ENCODE results near the gene GGCT.
"Not testable (repeated sequence)": the region's sequence is repeated elsewhere in the genome, so short reads cannot be mapped to it uniquely, and the experiment has no call there.

Gene GGCT

GRCh38 chr7:30511973-30512662 lies 7.5 kb upstream of the GGCT start:
- no peaks in the 10 kb centered on the region for H3K36me3 ChIP-seq (ENCODE audit: insufficient read depth, low read length)
- H3K9me3 ChIP-seq (ENCODE audit: low read length) = no peaks in the 10 kb centered on the region
- no peak overlapping the region for H3K4me3 ChIP-seq (ENCODE audit: low read length)
- H2AFZ ChIP-seq (ENCODE audit: low read depth, low read length) = no peak overlapping the region
- no peaks in the 10 kb centered on the region for H3K27me3 ChIP-seq (ENCODE audit: insufficient read depth, low read length)
- peaks cover 2% of the 10 kb centered on the region for H3K4me1 ChIP-seq (ENCODE audit: insufficient read depth, low read length)

- Histone ChIP-seq H3K9me3 (ENCODE audit: low read length) (no peaks in the 10 kb centered on the region), H3K36me3 (ENCODE audit: insufficient read depth, low read length) (no peaks in the 10 kb centered on the region), H3K27me3 (ENCODE audit: insufficient read depth, low read length) (no peaks in the 10 kb centered on the region), H3K4me1 (ENCODE audit: insufficient read depth, low read length) (peaks cover 2% of the 10 kb centered on the region), H3K4me3 (ENCODE audit: low read length) (no peak overlapping the region), H2AFZ (ENCODE audit: low read depth, low read length) (no peak overlapping the region)
Measured at GRCh38 chr7:30511494-30511893, 6.9 kb upstream of the GGCT start.

- peaks cover 2% of the 10 kb centered on the region for H3K4me1 ChIP-seq (ENCODE audit: insufficient read depth, low read length)
- no peaks in the 10 kb centered on the region for H3K9me3 ChIP-seq (ENCODE audit: low read length)
- H3K4me3 ChIP-seq (ENCODE audit: low read length) = no peak overlapping the region
- no peaks in the 10 kb centered on the region for H3K27me3 ChIP-seq (ENCODE audit: insufficient read depth, low read length)
- no peaks in the 10 kb centered on the region for H3K36me3 ChIP-seq (ENCODE audit: insufficient read depth, low read length)
- no peak overlapping the region for H2AFZ ChIP-seq (ENCODE audit: low read depth, low read length)
Measured at GRCh38 chr7:30510124-30511075, 5.8 kb upstream of the GGCT start.

GRCh38 chr7:30509171-30509857 lies 4.7 kb upstream of the GGCT start:
- not testable (repeated sequence) for H3K4me3 ChIP-seq (ENCODE audit: low read length); H2AFZ ChIP-seq (ENCODE audit: low read depth, low read length); H3K27me3 ChIP-seq (ENCODE audit: insufficient read depth, low read length)

GRCh38 chr7:30507346-30507900 lies 2.8 kb upstream of the GGCT start:
- H3K4me1 ChIP-seq (ENCODE audit: insufficient read depth, low read length) = peaks cover 13% of the 10 kb centered on the region
- H3K9me3 ChIP-seq (ENCODE audit: low read length); H2AFZ ChIP-seq (ENCODE audit: low read depth, low read length); H3K4me3 ChIP-seq (ENCODE audit: low read length); H3K27me3 ChIP-seq (ENCODE audit: insufficient read depth, low read length); H3K36me3 ChIP-seq (ENCODE audit: insufficient read depth, low read length): not testable (repeated sequence)

More at GRCh38 chr7:30509171-30509857, 4.7 kb upstream of the GGCT start:
- not testable (repeated sequence) for H3K9me3 ChIP-seq (ENCODE audit: low read length); H3K4me1 ChIP-seq (ENCODE audit: insufficient read depth, low read length); H3K36me3 ChIP-seq (ENCODE audit: insufficient read depth, low read length)

GRCh38 chr7:30505174-30505697 lies 607 bp upstream of the GGCT start:
- Histone ChIP-seq H3K4me3 (ENCODE audit: low read length) (peak overlapping the region; percentile 77), H3K27me3 (ENCODE audit: insufficient read depth, low read length) (no peaks in the 10 kb centered on the region), H3K36me3 (ENCODE audit: insufficient read depth, low read length) (no peaks in the 10 kb centered on the region), H3K9me3 (ENCODE audit: low read length) (no peaks in the 10 kb centered on the region), H2AFZ (ENCODE audit: low read depth, low read length) (peak overlapping the region; percentile 22), H3K4me1 (ENCODE audit: insufficient read depth, low read length) (peaks cover 11% of the 10 kb centered on the region)

GRCh38 chr7:30503274-30504212 lies 1.1 kb downstream of the GGCT start:
- Histone ChIP-seq H2AFZ (ENCODE audit: low read depth, low read length) (peak overlapping the region; percentile 90), H3K36me3 (ENCODE audit: insufficient read depth, low read length) (peaks cover 7% of the 10 kb centered on the region), H3K9me3 (ENCODE audit: low read length) (no peaks in the 10 kb centered on the region), H3K27me3 (ENCODE audit: insufficient read depth, low read length) (no peaks in the 10 kb centered on the region), H3K4me1 (ENCODE audit: insufficient read depth, low read length) (peaks cover 11% of the 10 kb centered on the region), H3K4me3 (ENCODE audit: low read length) (peak overlapping the region; percentile 77)

- H3K36me3 ChIP-seq (ENCODE audit: insufficient read depth, low read length) = peaks cover 8% of the 10 kb centered on the region
- no peak overlapping the region for H2AFZ ChIP-seq (ENCODE audit: low read depth, low read length)
- no peaks in the 10 kb centered on the region for H3K27me3 ChIP-seq (ENCODE audit: insufficient read depth, low read length)
- peaks cover 11% of the 10 kb centered on the region for H3K4me1 ChIP-seq (ENCODE audit: insufficient read depth, low read length)
- no peak overlapping the region for H3K4me3 ChIP-seq (ENCODE audit: low read length)
- peaks cover under 1% of the 10 kb centered on the region for H3K9me3 ChIP-seq (ENCODE audit: low read length)
Measured at GRCh38 chr7:30502470-30503251, 2.0 kb downstream of the GGCT start.

- H3K9me3 ChIP-seq (ENCODE audit: low read length) = peaks cover 3% of the 10 kb centered on the region
- H3K4me3 ChIP-seq (ENCODE audit: low read length) = no peak overlapping the region
- no peak overlapping the region for H2AFZ ChIP-seq (ENCODE audit: low read depth, low read length)
- H3K27me3 ChIP-seq (ENCODE audit: insufficient read depth, low read length) = no peaks in the 10 kb centered on the region
- H3K4me1 ChIP-seq (ENCODE audit: insufficient read depth, low read length) = peaks cover 11% of the 10 kb centered on the region
- peaks cover 21% of the 10 kb centered on the region for H3K36me3 ChIP-seq (ENCODE audit: insufficient read depth, low read length)
Measured at GRCh38 chr7:30501264-30501663, 3.4 kb downstream of the GGCT start.

GRCh38 chr7:30493228-30493627 lies 11.4 kb downstream of the GGCT start:
- no peak overlapping the region for H3K4me3 ChIP-seq (ENCODE audit: low read length)
- peaks cover 6% of the 10 kb centered on the region for H3K9me3 ChIP-seq (ENCODE audit: low read length)
- peaks cover 15% of the 10 kb centered on the region for H3K36me3 ChIP-seq (ENCODE audit: insufficient read depth, low read length)
- H3K27me3 ChIP-seq (ENCODE audit: insufficient read depth, low read length) = no peaks in the 10 kb centered on the region
- no peaks in the 10 kb centered on the region for H3K4me1 ChIP-seq (ENCODE audit: insufficient read depth, low read length)
- H2AFZ ChIP-seq (ENCODE audit: low read depth, low read length) = no peak overlapping the region

- H3K27me3 ChIP-seq (ENCODE audit: insufficient read depth, low read length) = no peaks in the 10 kb centered on the region
- H3K4me1 ChIP-seq (ENCODE audit: insufficient read depth, low read length) = no peaks in the 10 kb centered on the region
- H2AFZ ChIP-seq (ENCODE audit: low read depth, low read length) = no peak overlapping the region
- peaks cover 2% of the 10 kb centered on the region for H3K36me3 ChIP-seq (ENCODE audit: insufficient read depth, low read length)
- no peak overlapping the region for H3K4me3 ChIP-seq (ENCODE audit: low read length)
- peaks cover 4% of the 10 kb centered on the region for H3K9me3 ChIP-seq (ENCODE audit: low read length)
Measured at GRCh38 chr7:30491417-30491816, 13.2 kb downstream of the GGCT start.
